Measurements from ENCODE around the gene MRPS16. TPM values are rescaled to one million over a fixed set of nuclear protein-coding genes. Genes with fewer than 3 reads are reported as not detected.

Gene MRPS16
- total and polyA plus RNA-seq, 4 donors: 39.5 to 45.7 (median 43.3) TPM

Other genes with a start within 250 kb of the MRPS16 start
- 10 to 100 TPM; 43.5 to 72.5 TPM for gene P4HA1, start 155.8 kb downstream of the MRPS16 start, total RNA-seq
- gene P4HA1, start 155.8 kb downstream of the MRPS16 start, polyA plus RNA-seq: 10 to 100 TPM; 10.6 to 13.8 TPM
- gene NUDT13, start 142.2 kb downstream of the MRPS16 start, total RNA-seq: 1 to 10 TPM; 1.1 to 1.7 TPM
- 1 to 10 TPM; 2.4 to 3.6 TPM for gene NUDT13, start 142.2 kb downstream of the MRPS16 start, polyA plus RNA-seq
- gene ECD, start 84.6 kb downstream of the MRPS16 start, total RNA-seq: 10 to 100 TPM; 23.7 to 25.8 TPM
- 10 to 100 TPM in 1 of 2 donors, 1 to 10 TPM in 1; 9.9 to 10.8 TPM for gene ECD, start 84.6 kb downstream of the MRPS16 start, polyA plus RNA-seq
- gene FAM149B1, start 84.5 kb downstream of the MRPS16 start, total RNA-seq: 10 to 100 TPM; 20.0 to 22.7 TPM
- gene FAM149B1, start 84.5 kb downstream of the MRPS16 start, polyA plus RNA-seq: 10 to 100 TPM; 21.1 to 22.4 TPM
- 10 to 100 TPM in 1 of 2 donors, 1 to 10 TPM in 1; 9.5 to 12.4 TPM for gene DNAJC9, start 5.4 kb downstream of the MRPS16 start, total RNA-seq
- 10 to 100 TPM in 1 of 2 donors, 1 to 10 TPM in 1; 8.0 to 13.5 TPM for gene DNAJC9, start 5.4 kb downstream of the MRPS16 start, polyA plus RNA-seq
- gene CFAP70, start 106.2 kb upstream of the MRPS16 start, total RNA-seq: 1 to 10 TPM in 1 of 2 donors, under 1 TPM in 1; 0.94 to 2.4 TPM
- 1 to 10 TPM in 1 of 2 donors, under 1 TPM in 1; 0.25 to 2.8 TPM for gene CFAP70, start 106.2 kb upstream of the MRPS16 start, polyA plus RNA-seq
- 100 to 1,000 TPM; 116 to 125 TPM for gene ANXA7, start 161.4 kb upstream of the MRPS16 start, total RNA-seq
- 10 to 100 TPM; 72.4 to 88.3 TPM for gene ANXA7, start 161.4 kb upstream of the MRPS16 start, polyA plus RNA-seq
- 1 to 10 TPM; 2.9 to 6.3 TPM for gene MSS51, start 180.9 kb upstream of the MRPS16 start, total RNA-seq
- 1 to 10 TPM; 1.7 to 1.8 TPM for gene MSS51, start 180.9 kb upstream of the MRPS16 start, polyA plus RNA-seq
- 10 to 100 TPM; 61.0 to 65.6 TPM for gene PPP3CB, start 243.4 kb upstream of the MRPS16 start, total RNA-seq
- 10 to 100 TPM; 39.7 to 46.1 TPM for gene PPP3CB, start 243.4 kb upstream of the MRPS16 start, polyA plus RNA-seq

Measured in aorta (tissue), 4 donors.